A549 (cell line): ENCODE measurements around the gene MUC6.

Experiments used
- BCL3 ChIP-seq: fragments of >200 bp; sonication (Bioruptor Twin); formaldehyde crosslinking; IDR thresholded peaks from 3 replicates; pipeline ENCODE4 v1.6.1; 2016
- BHLHE40 ChIP-seq: IDR thresholded peaks from 2 replicates; pipeline ENCODE4 v1.6.1; 2012; ENCODE audit warnings: low read depth, low read length, inconsistent platforms
- CEBPB ChIP-seq, 2 experiments: fragments of >200 bp in 1 of 2; sonication (Bioruptor Twin) in 1 of 2; formaldehyde crosslinking in 1 of 2; IDR thresholded peaks; 2 replicates each; pipeline ENCODE4 v1.6.1; 2012 to 2016
- CTCF ChIP-seq: fragments of >200 bp; sonication (Bioruptor Twin); formaldehyde crosslinking; IDR thresholded peaks from 3 replicates; pipeline ENCODE4 v1.5.1; 2016
- EP300 ChIP-seq, 2 experiments: fragments of >200 bp; sonication (Bioruptor Twin); formaldehyde crosslinking; IDR thresholded peaks; 2 replicates in 1 of 2; 3 replicates in 1 of 2; pipeline ENCODE4 v1.6.1; 2016 to 2017
- KDM1A ChIP-seq: fragments of 200-600 bp; sonication (generic); IDR thresholded peaks from 2 replicates; pipeline ENCODE4 v1.6.1; 2016; ENCODE audit warnings: low read depth, mild to moderate bottlenecking
- KDM5A ChIP-seq: fragments of 200-600 bp; sonication (generic); IDR thresholded peaks from 2 replicates; pipeline ENCODE4 v1.6.1; 2016; ENCODE audit warnings: antibody characterized with exemption, mild to moderate bottlenecking
- MAX ChIP-seq: IDR thresholded peaks from 2 replicates; pipeline ENCODE4 v1.6.1; 2012
- POLR2A ChIP-seq: IDR thresholded peaks from 2 replicates; pipeline ENCODE4 v1.6.1; 2012; ENCODE audit warnings: mild to moderate bottlenecking, low read length
- POLR2AphosphoS2 ChIP-seq: conservative IDR thresholded peaks from 2 replicates; pipeline ENCODE4 v1.6.1; 2012; ENCODE audit warnings: low read length, improper control_type of control experiment, inconsistent platforms
- ZNF302 ChIP-seq: fragments of 250-450 bp; sonication (Bioruptor Pico); IDR thresholded peaks from 2 replicates; pipeline ENCODE4 v1.9.0; 2021; ENCODE audit warnings: inconsistent platforms, mild to moderate bottlenecking, moderate library complexity

- TF ChIP-seq POLR2A (no peak), CTCF (no peak), KDM1A (no peak), POLR2AphosphoS2 (no peak), BCL3 (no peak), EP300 (IDR thresholded peaks at IDR 0.05) (no peak), ZNF302 (CRISPR knock-in tag) (no peak), MAX (no peak), BHLHE40 (no peak), KDM5A (no peak), CEBPB (IDR thresholded peaks at IDR 0.05) (no peak)
These were observed 39.8 kb downstream of the MUC6 start for GRCh38 chr11:996681-997080.
